Measurements from ENCODE around the gene PDGFB. TPM values are rescaled to one million over a fixed set of nuclear protein-coding genes. Genes with fewer than 3 reads are reported as not detected.
A peak's percentile ranks its signal among the peaks of the same experiment; 100 is the strongest.

Gene PDGFB
- total and polyA plus RNA-seq, 2 experiments from 2014 or later, result 2.2 to 8.0 TPM

DNA sequence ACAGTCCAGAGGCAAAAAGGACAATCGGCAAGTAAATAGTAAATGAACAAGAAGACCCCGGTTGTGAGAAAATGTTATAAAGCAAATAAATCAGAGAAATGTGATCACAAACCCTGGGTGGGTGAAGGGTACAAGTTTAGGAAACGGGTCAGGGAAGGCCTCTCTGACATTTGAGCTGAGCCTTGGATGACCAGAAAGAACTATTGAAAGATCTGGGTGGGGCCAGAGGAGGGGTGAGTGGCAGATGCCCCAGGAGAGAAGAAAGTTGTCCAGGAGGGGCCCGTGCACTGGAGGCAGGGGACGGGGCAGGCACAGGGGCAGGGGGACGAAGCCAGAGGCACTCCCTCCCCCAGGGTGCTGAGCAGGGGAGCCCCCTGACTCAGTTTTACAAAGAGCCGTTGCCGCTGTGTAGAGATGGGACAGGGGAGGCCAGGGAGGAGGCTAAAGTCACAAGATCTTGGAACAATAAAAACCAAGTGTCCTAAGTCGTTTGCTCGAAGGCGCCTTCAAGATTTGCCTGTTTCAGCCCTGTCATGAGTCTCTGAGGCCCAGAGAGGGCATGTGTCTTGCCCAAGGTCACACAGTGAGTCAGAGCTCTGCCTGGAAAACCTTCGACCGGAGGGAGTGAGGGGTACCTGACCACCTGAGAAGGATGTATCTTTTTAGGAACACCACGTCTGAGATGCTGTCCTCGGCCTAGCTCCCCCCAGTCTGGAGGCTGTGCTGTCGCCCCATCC, 10.8 kb upstream of the PDGFB start:
- H2AFZ ChIP-seq, result no peak overlapping the region
- no peak overlapping the region for H3K4me3 ChIP-seq
- no peaks in the 10 kb centered on the region for H3F3A ChIP-seq (replicated peaks; ENCODE audit: low read depth)
- H3K79me2 ChIP-seq (replicated peaks; ENCODE audit: insufficient read depth), result no peaks in the 10 kb centered on the region
- H4K20me1 ChIP-seq (replicated peaks; ENCODE audit: insufficient read depth), result no peaks in the 10 kb centered on the region
- no peaks in the 10 kb centered on the region for H3K9me2 ChIP-seq (ENCODE audit: insufficient read depth)
- 0 out of 2 replicates have a peak overlapping the region, but pooled peaks have one; percentile 43 for H3K4me2 ChIP-seq
- peaks cover 25% of the 10 kb centered on the region for H3K4me1 ChIP-seq (ENCODE audit: insufficient read depth)
- no peaks in the 10 kb centered on the region for H3K36me3 ChIP-seq (ENCODE audit: insufficient read depth)
- Mint-ChIP-seq H3K36me3 (ENCODE audit: low read depth) (no peaks in the 10 kb centered on the region), H3K27ac (no peak overlapping the region), H3K4me1 (peaks cover 27% of the 10 kb centered on the region), H3K27me3 (ENCODE audit: insufficient read depth, low read depth, poor library complexity) (peaks cover 23% of the 10 kb centered on the region), H3K4me3 (no peak overlapping the region; the same call in 2 of the 3 replicates), H3K9me3 (no peaks in the 10 kb centered on the region)
- TF ChIP-seq ZNF331 (CRISPR knock-in tag; IDR thresholded peaks at IDR 0.05; ENCODE audit: low read depth), result no peak
- TF ChIP-seq STAT1 (IDR thresholded peaks at IDR 0.05; ENCODE audit: unreplicated experiment), result no peak
- TF ChIP-seq ZNF114 (CRISPR knock-in tag; IDR thresholded peaks at IDR 0.05), result no peak
- TF ChIP-seq REST (IDR thresholded peaks at IDR 0.05; ENCODE audit: unreplicated experiment), result no peak
- no peak for TF ChIP-seq CREB1 (CRISPR knock-in tag; IDR thresholded peaks at IDR 0.05; ENCODE audit: low read depth)
- no peak for TF ChIP-seq EZH2 (IDR thresholded peaks at IDR 0.05; ENCODE audit: low read depth, unreplicated experiment)
- no peak for TF ChIP-seq EZH2phosphoT487 (IDR thresholded peaks at IDR 0.05; ENCODE audit: unreplicated experiment)
- no peak for TF ChIP-seq NANOG (IDR thresholded peaks at IDR 0.05; ENCODE audit: borderline replicate concordance)
- ATAC-seq (no peak), DNase-seq (ENCODE audit: low spot score) (no peak)
- H3K27me3 ChIP-seq (ENCODE audit: insufficient read depth), result peaks cover 3% of the 10 kb centered on the region; the same call in 1 of the 2 replicates
- H3K27ac ChIP-seq (ENCODE audit: low read depth), result no peak overlapping the region

DNA sequence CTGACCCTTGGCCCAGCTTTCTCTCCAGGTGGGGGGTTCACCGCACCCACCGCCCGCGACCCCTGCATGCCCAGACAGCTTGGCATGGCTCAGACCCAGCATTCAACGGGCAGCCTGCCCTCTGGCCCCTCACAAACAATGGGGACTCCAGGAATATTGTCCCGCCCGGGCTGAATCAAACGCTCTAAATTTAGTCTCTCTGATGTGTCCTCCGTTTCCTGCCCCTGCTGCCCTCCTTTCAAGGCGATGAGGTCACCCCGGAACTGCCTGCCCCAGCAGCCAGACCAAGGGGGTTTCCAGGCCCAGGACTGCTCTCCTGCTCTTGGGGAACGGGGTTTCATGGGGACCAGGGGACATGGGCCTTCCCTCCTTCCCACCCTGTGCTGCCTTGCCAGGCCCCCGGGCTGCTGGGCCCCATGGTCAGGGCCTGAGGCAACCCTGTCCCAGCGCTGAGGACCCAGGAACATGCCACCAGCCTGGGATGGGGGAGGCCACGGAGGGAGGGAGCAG, 10.1 kb upstream of the PDGFB start:
- H3K4me3 Mint-ChIP-seq, result no peak overlapping the region
- ATAC-seq, result peak; percentile 13

More for the DNA sequence above, 10.1 kb upstream of the PDGFB start:
- no peak for TF ChIP-seq POLR2AphosphoS5 (IDR thresholded peaks at IDR 0.05; ENCODE audit: low read depth)
- TF ChIP-seq JUNB (IDR thresholded peaks at IDR 0.05; ENCODE audit: unreplicated experiment), result no peak
- TF ChIP-seq, protein P1, sequence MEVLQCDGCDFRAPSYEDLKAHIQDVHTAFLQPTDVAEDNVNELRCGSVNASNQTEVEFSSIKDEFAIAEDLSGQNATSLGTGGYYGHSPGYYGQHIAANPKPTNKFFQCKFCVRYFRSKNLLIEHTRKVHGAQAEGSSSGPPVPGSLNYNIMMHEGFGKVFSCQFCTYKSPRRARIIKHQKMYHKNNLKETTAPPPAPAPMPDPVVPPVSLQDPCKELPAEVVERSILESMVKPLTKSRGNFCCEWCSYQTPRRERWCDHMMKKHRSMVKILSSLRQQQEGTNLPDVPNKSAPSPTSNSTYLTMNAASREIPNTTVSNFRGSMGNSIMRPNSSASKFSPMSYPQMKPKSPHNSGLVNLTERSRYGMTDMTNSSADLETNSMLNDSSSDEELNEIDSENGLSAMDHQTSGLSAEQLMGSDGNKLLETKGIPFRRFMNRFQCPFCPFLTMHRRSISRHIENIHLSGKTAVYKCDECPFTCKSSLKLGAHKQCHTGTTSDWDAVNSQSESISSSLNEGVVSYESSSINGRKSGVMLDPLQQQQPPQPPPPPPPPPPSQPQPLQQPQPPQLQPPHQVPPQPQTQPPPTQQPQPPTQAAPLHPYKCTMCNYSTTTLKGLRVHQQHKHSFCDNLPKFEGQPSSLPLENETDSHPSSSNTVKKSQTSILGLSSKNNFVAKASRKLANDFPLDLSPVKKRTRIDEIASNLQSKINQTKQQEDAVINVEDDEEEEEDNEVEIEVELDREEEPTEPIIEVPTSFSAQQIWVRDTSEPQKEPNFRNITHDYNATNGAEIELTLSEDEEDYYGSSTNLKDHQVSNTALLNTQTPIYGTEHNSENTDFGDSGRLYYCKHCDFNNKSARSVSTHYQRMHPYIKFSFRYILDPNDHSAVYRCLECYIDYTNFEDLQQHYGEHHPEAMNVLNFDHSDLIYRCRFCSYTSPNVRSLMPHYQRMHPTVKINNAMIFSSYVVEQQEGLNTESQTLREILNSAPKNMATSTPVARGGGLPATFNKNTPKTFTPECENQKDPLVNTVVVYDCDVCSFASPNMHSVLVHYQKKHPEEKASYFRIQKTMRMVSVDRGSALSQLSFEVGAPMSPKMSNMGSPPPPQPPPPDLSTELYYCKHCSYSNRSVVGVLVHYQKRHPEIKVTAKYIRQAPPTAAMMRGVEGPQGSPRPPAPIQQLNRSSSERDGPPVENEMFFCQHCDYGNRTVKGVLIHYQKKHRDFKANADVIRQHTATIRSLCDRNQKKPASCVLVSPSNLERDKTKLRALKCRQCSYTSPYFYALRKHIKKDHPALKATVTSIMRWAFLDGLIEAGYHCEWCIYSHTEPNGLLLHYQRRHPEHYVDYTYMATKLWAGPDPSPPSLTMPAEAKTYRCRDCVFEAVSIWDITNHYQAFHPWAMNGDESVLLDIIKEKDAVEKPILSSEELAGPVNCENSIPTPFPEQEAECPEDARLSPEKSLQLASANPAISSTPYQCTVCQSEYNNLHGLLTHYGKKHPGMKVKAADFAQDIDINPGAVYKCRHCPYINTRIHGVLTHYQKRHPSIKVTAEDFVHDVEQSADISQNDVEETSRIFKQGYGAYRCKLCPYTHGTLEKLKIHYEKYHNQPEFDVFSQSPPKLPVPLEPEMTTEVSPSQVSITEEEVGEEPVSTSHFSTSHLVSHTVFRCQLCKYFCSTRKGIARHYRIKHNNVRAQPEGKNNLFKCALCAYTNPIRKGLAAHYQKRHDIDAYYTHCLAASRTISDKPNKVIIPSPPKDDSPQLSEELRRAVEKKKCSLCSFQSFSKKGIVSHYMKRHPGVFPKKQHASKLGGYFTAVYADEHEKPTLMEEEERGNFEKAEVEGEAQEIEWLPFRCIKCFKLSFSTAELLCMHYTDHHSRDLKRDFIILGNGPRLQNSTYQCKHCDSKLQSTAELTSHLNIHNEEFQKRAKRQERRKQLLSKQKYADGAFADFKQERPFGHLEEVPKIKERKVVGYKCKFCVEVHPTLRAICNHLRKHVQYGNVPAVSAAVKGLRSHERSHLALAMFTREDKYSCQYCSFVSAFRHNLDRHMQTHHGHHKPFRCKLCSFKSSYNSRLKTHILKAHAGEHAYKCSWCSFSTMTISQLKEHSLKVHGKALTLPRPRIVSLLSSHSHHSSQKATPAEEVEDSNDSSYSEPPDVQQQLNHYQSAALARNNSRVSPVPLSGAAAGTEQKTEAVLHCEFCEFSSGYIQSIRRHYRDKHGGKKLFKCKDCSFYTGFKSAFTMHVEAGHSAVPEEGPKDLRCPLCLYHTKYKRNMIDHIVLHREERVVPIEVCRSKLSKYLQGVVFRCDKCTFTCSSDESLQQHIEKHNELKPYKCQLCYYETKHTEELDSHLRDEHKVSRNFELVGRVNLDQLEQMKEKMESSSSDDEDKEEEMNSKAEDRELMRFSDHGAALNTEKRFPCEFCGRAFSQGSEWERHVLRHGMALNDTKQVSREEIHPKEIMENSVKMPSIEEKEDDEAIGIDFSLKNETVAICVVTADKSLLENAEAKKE (CRISPR knock-in tag; IDR thresholded peaks at IDR 0.05), result no peak
- TF ChIP-seq STAT1 (IDR thresholded peaks at IDR 0.05; ENCODE audit: unreplicated experiment), result no peak
- TF ChIP-seq NANOG (IDR thresholded peaks at IDR 0.05; ENCODE audit: borderline replicate concordance), result no peak
- Histone ChIP-seq H3K4me2 (0 out of 2 replicates have a peak overlapping the region, but pooled peaks have one; percentile 43), H3K4me3 (no peak overlapping the region), H3K79me2 (replicated peaks; ENCODE audit: insufficient read depth) (no peaks in the 10 kb centered on the region), H3K27me3 (ENCODE audit: insufficient read depth) (peaks cover 10% of the 10 kb centered on the region; the same call in 1 of the 2 replicates), H3K27ac (ENCODE audit: low read depth) (no peak overlapping the region), H3K4me1 (ENCODE audit: insufficient read depth) (peaks cover 33% of the 10 kb centered on the region), H3K36me3 (ENCODE audit: insufficient read depth) (no peaks in the 10 kb centered on the region), H3F3A (replicated peaks; ENCODE audit: low read depth) (0 out of 2 replicates have a peak, but pooled peaks cover 3% of the 10 kb centered on the region), H2AFZ (no peak overlapping the region), H3K9me2 (ENCODE audit: insufficient read depth) (no peaks in the 10 kb centered on the region), H4K20me1 (replicated peaks; ENCODE audit: insufficient read depth) (no peaks in the 10 kb centered on the region)
- Mint-ChIP-seq H3K27ac (no peak overlapping the region), H3K27me3 (ENCODE audit: insufficient read depth, low read depth, poor library complexity) (peaks cover 19% of the 10 kb centered on the region), H3K36me3 (ENCODE audit: low read depth) (no peaks in the 10 kb centered on the region), H3K9me3 (no peaks in the 10 kb centered on the region), H3K4me1 (peaks cover 35% of the 10 kb centered on the region)
- DNase-seq (ENCODE audit: low spot score), result no peak

Measured in GM23338 (cell line).